Measurements from ENCODE around the gene DIAPH2. TPM values are rescaled to one million over a fixed set of nuclear protein-coding genes. Genes with fewer than 3 reads are reported as not detected.

Gene DIAPH2
- total RNA-seq, 5 donors from 2014 or later (not counting 1 experiment from before 2014, with no cell fraction given), result 8.4 to 15.3 (median 10.8) TPM

GRCh38 chrX:96883608-96884007, 199.0 kb downstream of the DIAPH2 start, which contains the start of gene RPA4:
RPA4 (plus strand) TSS chrX:96883908; CDS start chrX:96884311, 403 bp downstream.
- DNase-seq, result no peak
- ChIA-PET CTCF (no interaction called here), POLR2A (no interaction called here)
- H3K36me3 Mint-ChIP-seq, result peaks cover 15% of the 10 kb centered on the region
- Histone ChIP-seq H3K4me3 (ENCODE audit: control insufficient read depth in 1 of 2, extremely low read depth in 1 of 2, low read length in 1 of 2) (no peak within 1 kb of the TSS), H3K27me3 (replicated peaks in 1 of 2; ENCODE audit: control insufficient read depth in 2 of 2, extremely low read depth in 1 of 2, insufficient read depth in 2 of 2, low read length in 1 of 2) (no peaks in the 10 kb centered on the region), H3K27ac (ENCODE audit: low read length) (no peak within 1 kb of the TSS), H3K4me1 (ENCODE audit: control insufficient read depth in 1 of 2, extremely low read depth in 1 of 2, insufficient read depth in 2 of 2, low read length in 2 of 2) (no peaks in the 10 kb centered on the region), H3K36me3 (ENCODE audit: control insufficient read depth in 2 of 2, extremely low read depth in 1 of 2, insufficient read depth in 1 of 2, low read length in 1 of 2) (peaks cover 0 to 2% of the 10 kb centered on the region in 2 donors), H3K9me3 (no peaks in the 10 kb centered on the region)
- H3K27me3 Mint-ChIP-seq, result no peaks in the 10 kb centered on the region
- no peak within 1 kb of the TSS for H3K4me3 Mint-ChIP-seq
- 94% methylated on average over 2 of the region's 10 CpGs for WGBS (ENCODE audit: insufficient coverage)
- H3K27ac Mint-ChIP-seq, result no peak within 1 kb of the TSS
- H3K9me3 Mint-ChIP-seq, result no peaks in the 10 kb centered on the region
- no peaks in the 10 kb centered on the region for H3K4me1 Mint-ChIP-seq
- ATAC-seq (replicated peaks in 1 of 4), result no peak

GRCh38 chrX:96884027-96884426, 199.4 kb downstream of the DIAPH2 start:
- WGBS (ENCODE audit: insufficient coverage), result 96% methylated on average over 5 of the region's 13 CpGs
- Mint-ChIP-seq H3K4me1 (no peaks in the 10 kb centered on the region), H3K9me3 (no peaks in the 10 kb centered on the region), H3K36me3 (peaks cover 15% of the 10 kb centered on the region), H3K27me3 (no peaks in the 10 kb centered on the region), H3K27ac (no peak overlapping the region), H3K4me3 (no peak overlapping the region)
- no peak overlapping the region for H3K27ac ChIP-seq (ENCODE audit: low read length)
- ChIA-PET POLR2A (no interaction called here), CTCF (no interaction called here)
- no peaks in the 10 kb centered on the region for H3K9me3 ChIP-seq
- H3K36me3 ChIP-seq (ENCODE audit: control insufficient read depth in 2 of 2, extremely low read depth in 1 of 2, insufficient read depth in 1 of 2, low read length in 1 of 2), result peaks cover 0 to 2% of the 10 kb centered on the region in 2 donors
- H3K27me3 ChIP-seq (replicated peaks in 1 of 2; ENCODE audit: control insufficient read depth in 2 of 2, extremely low read depth in 1 of 2, insufficient read depth in 2 of 2, low read length in 1 of 2), result no peaks in the 10 kb centered on the region
- DNase-seq (no peak), ATAC-seq (replicated peaks in 1 of 4) (no peak)
- no peak overlapping the region for H3K4me3 ChIP-seq (ENCODE audit: control insufficient read depth in 1 of 2, extremely low read depth in 1 of 2, low read length in 1 of 2)
- no peaks in the 10 kb centered on the region for H3K4me1 ChIP-seq (ENCODE audit: control insufficient read depth in 1 of 2, extremely low read depth in 1 of 2, insufficient read depth in 2 of 2, low read length in 2 of 2)

- Mint-ChIP-seq H3K4me3 (no peak overlapping the region), H3K9me3 (no peaks in the 10 kb centered on the region), H3K27me3 (no peaks in the 10 kb centered on the region), H3K4me1 (no peaks in the 10 kb centered on the region), H3K27ac (no peak overlapping the region), H3K36me3 (peaks cover 6% of the 10 kb centered on the region)
- H3K27me3 ChIP-seq (replicated peaks in 1 of 2; ENCODE audit: control insufficient read depth in 2 of 2, extremely low read depth in 1 of 2, insufficient read depth in 2 of 2, low read length in 1 of 2), result no peaks in the 10 kb centered on the region
- no peak for DNase-seq
- 100% methylated on average over 1 of the region's 1 CpG for WGBS (ENCODE audit: insufficient coverage)
- H3K27ac ChIP-seq (ENCODE audit: low read length), result no peak overlapping the region
- H3K4me1 ChIP-seq (ENCODE audit: control insufficient read depth in 1 of 2, extremely low read depth in 1 of 2, insufficient read depth in 2 of 2, low read length in 2 of 2), result no peaks in the 10 kb centered on the region
- ChIA-PET POLR2A (no interaction called here), CTCF (no interaction called here)
- ATAC-seq (replicated peaks in 1 of 4), result no peak
- no peak overlapping the region for H3K4me3 ChIP-seq (ENCODE audit: control insufficient read depth in 1 of 2, extremely low read depth in 1 of 2, low read length in 1 of 2)
- H3K36me3 ChIP-seq (ENCODE audit: control insufficient read depth in 2 of 2, extremely low read depth in 1 of 2, insufficient read depth in 1 of 2, low read length in 1 of 2), result no peaks in the 10 kb centered on the region
- H3K9me3 ChIP-seq, result no peaks in the 10 kb centered on the region
Observed at GRCh38 chrX:96889726-96890125, 205.1 kb downstream of the DIAPH2 start.

- Mint-ChIP-seq H3K27me3 (peaks cover 0 to 4% of the 10 kb centered on the region in 2 donors), H3K36me3 (peaks cover 2% of the 10 kb centered on the region), H3K4me1 (no peaks in the 10 kb centered on the region), H3K9me3 (no peaks in the 10 kb centered on the region), H3K27ac (no peak overlapping the region), H3K4me3 (no peak overlapping the region)
- no peak for ATAC-seq (replicated peaks in 1 of 4)
- CTCF ChIA-PET, result no interaction called here
- H3K4me3 ChIP-seq (ENCODE audit: control insufficient read depth in 1 of 2, extremely low read depth in 1 of 2, low read length in 1 of 2), result no peak overlapping the region
- no peaks in the 10 kb centered on the region for H3K9me3 ChIP-seq
- no peak for DNase-seq
- H3K27me3 ChIP-seq (replicated peaks in 1 of 2; ENCODE audit: control insufficient read depth in 2 of 2, extremely low read depth in 1 of 2, insufficient read depth in 2 of 2, low read length in 1 of 2), result no peaks in the 10 kb centered on the region
- WGBS (ENCODE audit: insufficient coverage), result no CpG with 5 or more reads among the region's 2 CpGs
- no peaks in the 10 kb centered on the region for H3K4me1 ChIP-seq (ENCODE audit: control insufficient read depth in 1 of 2, extremely low read depth in 1 of 2, insufficient read depth in 2 of 2, low read length in 2 of 2)
- POLR2A ChIA-PET, result no interaction called here
- H3K27ac ChIP-seq (ENCODE audit: low read length), result no peak overlapping the region
- H3K36me3 ChIP-seq (ENCODE audit: control insufficient read depth in 2 of 2, extremely low read depth in 1 of 2, insufficient read depth in 1 of 2, low read length in 1 of 2), result no peaks in the 10 kb centered on the region
Observed at GRCh38 chrX:96906741-96907140, 222.1 kb downstream of the DIAPH2 start.

- H3K9me3 ChIP-seq, result no peaks in the 10 kb centered on the region
- no peaks in the 10 kb centered on the region for H3K36me3 ChIP-seq (ENCODE audit: control insufficient read depth in 2 of 2, extremely low read depth in 1 of 2, insufficient read depth in 1 of 2, low read length in 1 of 2)
- no peaks in the 10 kb centered on the region for H3K27me3 ChIP-seq (replicated peaks in 1 of 2; ENCODE audit: control insufficient read depth in 2 of 2, extremely low read depth in 1 of 2, insufficient read depth in 2 of 2, low read length in 1 of 2)
- Mint-ChIP-seq H3K4me1 (no peaks in the 10 kb centered on the region), H3K27ac (no peak overlapping the region), H3K4me3 (no peak overlapping the region), H3K9me3 (no peaks in the 10 kb centered on the region), H3K27me3 (no peaks in the 10 kb centered on the region), H3K36me3 (peaks cover 5% of the 10 kb centered on the region)
- DNase-seq (no peak), ATAC-seq (replicated peaks in 1 of 4) (no peak)
- WGBS (ENCODE audit: insufficient coverage), result no CpG with 5 or more reads among the region's 3 CpGs
- no peak overlapping the region for H3K4me3 ChIP-seq (ENCODE audit: control insufficient read depth in 1 of 2, extremely low read depth in 1 of 2, low read length in 1 of 2)
- H3K4me1 ChIP-seq (ENCODE audit: control insufficient read depth in 1 of 2, extremely low read depth in 1 of 2, insufficient read depth in 2 of 2, low read length in 2 of 2), result no peaks in the 10 kb centered on the region
- CTCF ChIA-PET, result no interaction called here
- POLR2A ChIA-PET, result no interaction called here
- no peak overlapping the region for H3K27ac ChIP-seq (ENCODE audit: low read length)
Observed at GRCh38 chrX:96907516-96908272, 223.1 kb downstream of the DIAPH2 start.

- Histone ChIP-seq H3K36me3 (ENCODE audit: control insufficient read depth in 2 of 2, extremely low read depth in 1 of 2, insufficient read depth in 1 of 2, low read length in 1 of 2) (no peaks in the 10 kb centered on the region), H3K27ac (ENCODE audit: low read length) (no peak overlapping the region), H3K27me3 (replicated peaks in 1 of 2; ENCODE audit: control insufficient read depth in 2 of 2, extremely low read depth in 1 of 2, insufficient read depth in 2 of 2, low read length in 1 of 2) (no peaks in the 10 kb centered on the region), H3K4me1 (ENCODE audit: control insufficient read depth in 1 of 2, extremely low read depth in 1 of 2, insufficient read depth in 2 of 2, low read length in 2 of 2) (no peaks in the 10 kb centered on the region), H3K9me3 (no peaks in the 10 kb centered on the region), H3K4me3 (ENCODE audit: control insufficient read depth in 1 of 2, extremely low read depth in 1 of 2, low read length in 1 of 2) (no peak overlapping the region)
- no CpG with 5 or more reads among the region's 5 CpGs for WGBS (ENCODE audit: insufficient coverage)
- ChIA-PET CTCF (interaction anchor here in 1 of 2 donors (0.7 kb wide), 1 partner anchor 397 kb away, joined by 3 read pairs; no protein-coding TSS in a partner anchor), POLR2A (no interaction called here)
- Mint-ChIP-seq H3K9me3 (no peaks in the 10 kb centered on the region), H3K36me3 (peaks cover 6% of the 10 kb centered on the region), H3K27me3 (no peaks in the 10 kb centered on the region), H3K27ac (no peak overlapping the region), H3K4me1 (no peaks in the 10 kb centered on the region), H3K4me3 (no peak overlapping the region)
- no peak for ATAC-seq (replicated peaks in 1 of 4)
- no peak for DNase-seq
Observed at GRCh38 chrX:96909291-96909690, 224.6 kb downstream of the DIAPH2 start.
